Neural cell (in vitro differentiated cells): ENCODE data around the gene SFRP5.

Experiments used
- CTCF ChIP-seq: fragments of 450-650 bp; IDR thresholded peaks from 2 replicates; pipeline ENCODE4 v1.5.1; 2014; ENCODE audit warnings: antibody characterized with exemption, mild to moderate bottlenecking, moderate library complexity; ENCODE audit not compliant: poor library complexity, severe bottlenecking
- EP300 ChIP-seq: fragments of 450-650 bp; conservative IDR thresholded peaks from 2 replicates; pipeline ENCODE4 v1.6.1; 2014; ENCODE audit warnings: antibody characterized with exemption, mild to moderate bottlenecking, moderate library complexity; ENCODE audit not compliant: poor library complexity, severe bottlenecking
- EZH2 ChIP-seq: fragments of 200-600, 300-800 bp; shearing (Covaris generic), sonication (generic); IDR thresholded peaks from 2 replicates; pipeline ENCODE4 v1.6.1; 2014; ENCODE audit warnings: antibody characterized with exemption, low read length, borderline replicate concordance, mild to moderate bottlenecking; ENCODE audit not compliant: insufficient read depth, poor library complexity, severe bottlenecking
- RAD21 ChIP-seq: fragments of 450-650 bp; conservative IDR thresholded peaks from 2 replicates; pipeline ENCODE4 v1.6.1; 2014; ENCODE audit warnings: antibody characterized with exemption, mild to moderate bottlenecking, moderate library complexity
- TF ChIP-seq, protein P1 (sequence below): IDR thresholded peaks from 2 replicates; pipeline ENCODE4 v1.6.1; 2012; ENCODE audit warnings: borderline replicate concordance

DNA sequence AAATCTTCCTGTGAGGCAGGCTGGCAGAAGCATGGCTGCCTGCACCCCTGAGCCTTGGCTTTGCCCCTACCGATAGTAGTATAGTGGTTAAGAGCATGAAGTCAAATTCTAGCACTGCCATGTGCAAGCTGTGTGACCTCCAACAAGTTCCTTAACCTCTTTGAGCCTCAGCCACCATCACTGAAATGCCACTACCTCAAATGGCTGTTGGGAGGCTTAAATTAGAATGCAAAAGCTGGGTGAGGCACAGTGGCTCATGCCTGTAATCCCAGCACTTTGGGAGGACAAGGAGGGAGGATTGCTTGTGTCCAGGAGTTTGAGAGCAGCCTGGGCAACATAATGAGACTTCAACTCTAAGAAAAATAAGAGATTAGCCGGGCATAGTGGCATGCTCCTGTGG lies 8.4 kb downstream of the SFRP5 start:
- no peak for TF ChIP-seq CTCF
- TF ChIP-seq, protein P1, sequence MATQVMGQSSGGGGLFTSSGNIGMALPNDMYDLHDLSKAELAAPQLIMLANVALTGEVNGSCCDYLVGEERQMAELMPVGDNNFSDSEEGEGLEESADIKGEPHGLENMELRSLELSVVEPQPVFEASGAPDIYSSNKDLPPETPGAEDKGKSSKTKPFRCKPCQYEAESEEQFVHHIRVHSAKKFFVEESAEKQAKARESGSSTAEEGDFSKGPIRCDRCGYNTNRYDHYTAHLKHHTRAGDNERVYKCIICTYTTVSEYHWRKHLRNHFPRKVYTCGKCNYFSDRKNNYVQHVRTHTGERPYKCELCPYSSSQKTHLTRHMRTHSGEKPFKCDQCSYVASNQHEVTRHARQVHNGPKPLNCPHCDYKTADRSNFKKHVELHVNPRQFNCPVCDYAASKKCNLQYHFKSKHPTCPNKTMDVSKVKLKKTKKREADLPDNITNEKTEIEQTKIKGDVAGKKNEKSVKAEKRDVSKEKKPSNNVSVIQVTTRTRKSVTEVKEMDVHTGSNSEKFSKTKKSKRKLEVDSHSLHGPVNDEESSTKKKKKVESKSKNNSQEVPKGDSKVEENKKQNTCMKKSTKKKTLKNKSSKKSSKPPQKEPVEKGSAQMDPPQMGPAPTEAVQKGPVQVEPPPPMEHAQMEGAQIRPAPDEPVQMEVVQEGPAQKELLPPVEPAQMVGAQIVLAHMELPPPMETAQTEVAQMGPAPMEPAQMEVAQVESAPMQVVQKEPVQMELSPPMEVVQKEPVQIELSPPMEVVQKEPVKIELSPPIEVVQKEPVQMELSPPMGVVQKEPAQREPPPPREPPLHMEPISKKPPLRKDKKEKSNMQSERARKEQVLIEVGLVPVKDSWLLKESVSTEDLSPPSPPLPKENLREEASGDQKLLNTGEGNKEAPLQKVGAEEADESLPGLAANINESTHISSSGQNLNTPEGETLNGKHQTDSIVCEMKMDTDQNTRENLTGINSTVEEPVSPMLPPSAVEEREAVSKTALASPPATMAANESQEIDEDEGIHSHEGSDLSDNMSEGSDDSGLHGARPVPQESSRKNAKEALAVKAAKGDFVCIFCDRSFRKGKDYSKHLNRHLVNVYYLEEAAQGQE, result no peak
- TF ChIP-seq RAD21, result no peak
- no peak for TF ChIP-seq EP300
- no peak for TF ChIP-seq EZH2
